MCF 10A (cell line): Measurements from ENCODE around the gene QSER1. TPM values are rescaled to one million over a fixed set of nuclear protein-coding genes. Genes with fewer than 3 reads are reported as not detected.

Experiments
- BruUV-seq: library from RNA; stranded (reverse); fragments of 400-500 nt; replicated peaks from 2 replicates; lab custom pipeline; 2021; lab: Mats Ljungman, UMichigan
- CTCF ChIA-PET: fragments of 300-600 bp; sonication (Branson Sonifier 250); formaldehyde crosslinking; extraction: SDS; loops from one replicate; lab custom pipeline; 2021; ENCODE audit warnings: antibody characterized with exemption, inconsistent platforms; lab: Yijun Ruan, JAX
- POLR2A ChIA-PET: fragments of 300-600, 350-650 bp; sonication (Branson Sonifier 250); formaldehyde crosslinking; extraction: SDS; loops from one replicate; lab custom pipeline; 2020; ENCODE audit warnings: antibody characterized with exemption, inconsistent platforms; lab: Yijun Ruan, JAX
- DNase-seq: peaks from one replicate; pipeline ENCODE4 v3.0.0-alpha.2; 2018; ENCODE audit not compliant: unreplicated experiment
- H3K27ac Mint-ChIP-seq: one replicate; pipeline ENCODE4 v1.8.0; 2022; ENCODE audit warnings: mild to moderate bottlenecking, low read depth, mixed read lengths; ENCODE audit not compliant: unreplicated experiment
- H3K27me3 Mint-ChIP-seq: one replicate; pipeline ENCODE4 v1.8.0; 2022; ENCODE audit warnings: mixed read lengths; ENCODE audit not compliant: insufficient read depth, unreplicated experiment
- H3K36me3 Mint-ChIP-seq: one replicate; pipeline ENCODE4 v1.8.0; 2022; ENCODE audit warnings: mild to moderate bottlenecking, moderate library complexity, mixed read lengths; ENCODE audit not compliant: insufficient read depth, unreplicated experiment
- H3K4me1 Mint-ChIP-seq: one replicate; pipeline ENCODE4 v1.8.0; 2022; ENCODE audit warnings: mixed read lengths; ENCODE audit not compliant: insufficient read depth, unreplicated experiment
- H3K4me3 Mint-ChIP-seq: one replicate; pipeline ENCODE4 v1.8.0; 2022; ENCODE audit warnings: mild to moderate bottlenecking, moderate library complexity, mixed read lengths; ENCODE audit not compliant: unreplicated experiment
- H3K9me3 Mint-ChIP-seq: one replicate; pipeline ENCODE4 v1.8.0; 2022; ENCODE audit warnings: mixed read lengths; ENCODE audit not compliant: unreplicated experiment
- CTCF ChIP-seq: fragments of 200-600 bp; IDR thresholded peaks from one replicate; pipeline ENCODE4 v1.8.0; 2022; ENCODE audit warnings: antibody characterized with exemption, mild to moderate bottlenecking; ENCODE audit not compliant: unreplicated experiment
- intact Hi-C: fragments of 100-400 bp; cut with micrococcal nuclease; formaldehyde crosslinking; loops from 2 replicates; pipeline ENCODE4 v1.14.1; 2022
- total RNA-seq: library from RNA; stranded (reverse); gene quantifications from 2 replicates; pipeline ENCODE4 v1.2.3, GENCODE V29; 2022

Gene QSER1
- total RNA-seq, 1 experiment from 2014 or later, result 39.3 TPM

GRCh38 chr11:32893093-32893342, 407 bp downstream of the QSER1 start:
- Mint-ChIP-seq H3K9me3 (no peaks in the 10 kb centered on the region), H3K36me3 (peaks cover 19% of the 10 kb centered on the region), H3K27ac (peak overlapping the region; percentile 89), H3K27me3 (no peaks in the 10 kb centered on the region), H3K4me1 (peaks cover 22% of the 10 kb centered on the region), H3K4me3 (peak overlapping the region; percentile 97)
- POLR2A ChIA-PET, result interaction anchor here (0.6 to 6.1 kb wide), 14 partner anchors 9 to 309 kb away, joined by 3 to 76 read pairs (median 10); partner anchors contain the start of genes EIF3M and PRRG4
- intact Hi-C loops, result loop anchor here (5.0 kb wide), 1 partner anchor 66 kb away; the partner anchor contains the start of gene PRRG4
- TF ChIP-seq CTCF, result no peak
- BruUV-seq, result no TSS peak
- DNase-seq, result no peak
- CTCF ChIA-PET, result interaction anchor here (0.7 to 2.0 kb wide), 10 partner anchors 9 to 289 kb away, joined by 3 to 9 read pairs (median 4); no protein-coding TSS in a partner anchor

GRCh38 chr11:32893343-32894148, 935 bp downstream of the QSER1 start:
- Mint-ChIP-seq H3K27ac (peak overlapping the region; percentile 89), H3K36me3 (peaks cover 19% of the 10 kb centered on the region), H3K9me3 (no peaks in the 10 kb centered on the region), H3K4me3 (peak overlapping the region; percentile 97), H3K4me1 (peaks cover 24% of the 10 kb centered on the region), H3K27me3 (no peaks in the 10 kb centered on the region)
- POLR2A ChIA-PET, result interaction anchor here (0.6 to 6.1 kb wide), 29 partner anchors 8 to 310 kb away, joined by 3 to 76 read pairs (median 6); partner anchors contain the start of genes EIF3M, PRRG4 and TCP11L1
- TF ChIP-seq CTCF, result peak; percentile 39
- intact Hi-C loops, result loop anchor here (1.0 to 5.0 kb wide), 2 partner anchors 66 to 84 kb away; partner anchors contain the start of gene PRRG4
- BruUV-seq, result TSS peak; percentile 25
- CTCF ChIA-PET, result interaction anchor here (0.7 to 2.0 kb wide), 12 partner anchors 10 to 289 kb away, joined by 3 to 9 read pairs (median 4); no protein-coding TSS in a partner anchor
- DNase-seq, result peak; percentile 39

GRCh38 chr11:32894149-32894827, 1.7 kb downstream of the QSER1 start:
- Mint-ChIP-seq H3K27ac (peak overlapping the region; percentile 89), H3K9me3 (no peaks in the 10 kb centered on the region), H3K27me3 (no peaks in the 10 kb centered on the region), H3K36me3 (peaks cover 19% of the 10 kb centered on the region), H3K4me3 (peak overlapping the region; percentile 97), H3K4me1 (peaks cover 25% of the 10 kb centered on the region)
- intact Hi-C loops, result loop anchor here (1.0 to 5.0 kb wide), 2 partner anchors 67 to 85 kb away; partner anchors contain the start of gene PRRG4
- POLR2A ChIA-PET, result interaction anchor here (0.6 to 6.1 kb wide), 28 partner anchors 8 to 1648 kb away, joined by 3 to 76 read pairs (median 4); partner anchors contain the start of genes CSTF3, EIF3M, PRRG4 and TCP11L1
- CTCF ChIA-PET, result interaction anchor here (0.5 to 1.8 kb wide), 9 partner anchors 12 to 1336 kb away, joined by 3 to 7 read pairs (median 3); no protein-coding TSS in a partner anchor
- BruUV-seq, result TSS peak; percentile 70
- DNase-seq, result peak; percentile 90
- no peak for TF ChIP-seq CTCF
